ENCODE results near the gene ATG14. TPM values are rescaled to one million over a fixed set of nuclear protein-coding genes. Genes with fewer than 3 reads are reported as not detected.

Gene ATG14
- total RNA-seq, 4 donors from 2014 or later = 10.3 to 18.9 (median 13.9) TPM

DNA sequence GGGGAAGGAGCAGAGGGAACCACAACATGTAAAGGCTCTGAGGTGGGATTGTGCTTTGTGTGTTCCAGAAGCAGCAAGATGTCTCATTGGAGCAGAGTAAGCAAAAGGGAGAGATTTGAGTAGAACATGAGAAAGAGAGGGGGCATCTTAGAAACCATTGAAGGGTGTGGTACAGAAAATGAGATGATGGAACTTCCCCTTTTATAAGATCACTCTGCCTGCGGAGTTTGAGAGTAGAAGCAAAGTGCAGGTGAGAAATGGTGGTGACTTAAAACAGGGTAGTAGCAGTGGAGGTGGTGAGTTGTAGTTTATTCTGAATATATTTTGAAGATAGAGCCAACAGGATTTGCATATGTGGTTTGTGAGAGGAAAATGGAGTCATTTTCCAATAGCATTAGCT, 84.5 kb downstream of the ATG14 start:
- Histone ChIP-seq H3K27me3 (no peaks in the 10 kb centered on the region), H3K27ac (no peak overlapping the region), H3K4me3 (no peak overlapping the region), H3K9me3 (no peaks in the 10 kb centered on the region), H3K4me1 (peaks cover 0 to 3% (median under 1%) of the 10 kb centered on the region in 4 donors), H3K36me3 (no peaks in the 10 kb centered on the region)
- no peak for DNase-seq
- TF ChIP-seq, protein P1, sequence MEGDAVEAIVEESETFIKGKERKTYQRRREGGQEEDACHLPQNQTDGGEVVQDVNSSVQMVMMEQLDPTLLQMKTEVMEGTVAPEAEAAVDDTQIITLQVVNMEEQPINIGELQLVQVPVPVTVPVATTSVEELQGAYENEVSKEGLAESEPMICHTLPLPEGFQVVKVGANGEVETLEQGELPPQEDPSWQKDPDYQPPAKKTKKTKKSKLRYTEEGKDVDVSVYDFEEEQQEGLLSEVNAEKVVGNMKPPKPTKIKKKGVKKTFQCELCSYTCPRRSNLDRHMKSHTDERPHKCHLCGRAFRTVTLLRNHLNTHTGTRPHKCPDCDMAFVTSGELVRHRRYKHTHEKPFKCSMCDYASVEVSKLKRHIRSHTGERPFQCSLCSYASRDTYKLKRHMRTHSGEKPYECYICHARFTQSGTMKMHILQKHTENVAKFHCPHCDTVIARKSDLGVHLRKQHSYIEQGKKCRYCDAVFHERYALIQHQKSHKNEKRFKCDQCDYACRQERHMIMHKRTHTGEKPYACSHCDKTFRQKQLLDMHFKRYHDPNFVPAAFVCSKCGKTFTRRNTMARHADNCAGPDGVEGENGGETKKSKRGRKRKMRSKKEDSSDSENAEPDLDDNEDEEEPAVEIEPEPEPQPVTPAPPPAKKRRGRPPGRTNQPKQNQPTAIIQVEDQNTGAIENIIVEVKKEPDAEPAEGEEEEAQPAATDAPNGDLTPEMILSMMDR (IDR thresholded peaks at IDR 0.05) = no peak
- TF ChIP-seq POLR2A (IDR thresholded peaks at IDR 0.05) = no peak

DNA sequence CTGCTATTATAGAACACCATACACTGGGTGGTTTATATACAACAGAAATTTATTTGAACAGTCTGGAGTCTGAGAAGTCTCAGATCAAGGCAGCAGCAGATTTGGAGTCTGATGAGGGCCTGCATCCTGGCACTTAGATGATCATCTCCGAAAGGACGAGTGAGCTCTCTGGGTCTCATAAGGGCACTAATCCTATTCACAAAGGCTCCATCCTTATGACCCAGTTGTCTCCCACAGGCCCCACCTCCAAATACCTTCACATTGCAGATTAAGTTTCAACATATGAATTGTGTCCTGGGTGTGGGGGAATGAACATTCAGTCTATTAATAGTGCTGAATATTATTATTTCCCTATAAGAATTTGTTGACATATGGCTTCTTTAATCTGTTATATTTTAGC, 86.8 kb downstream of the ATG14 start:
- TF ChIP-seq POLR2A (IDR thresholded peaks at IDR 0.05) = no peak
- TF ChIP-seq, protein P1 (IDR thresholded peaks at IDR 0.05) = no peak
- no peaks in the 10 kb centered on the region for H3K36me3 ChIP-seq
- DNase-seq = no peak
- no peaks in the 10 kb centered on the region for H3K27me3 ChIP-seq
- H3K4me1 ChIP-seq = peaks cover 0 to 3% (median 0%) of the 10 kb centered on the region in 4 donors
- no peak overlapping the region for H3K4me3 ChIP-seq
- no peaks in the 10 kb centered on the region for H3K9me3 ChIP-seq
- no peak overlapping the region for H3K27ac ChIP-seq

DNA sequence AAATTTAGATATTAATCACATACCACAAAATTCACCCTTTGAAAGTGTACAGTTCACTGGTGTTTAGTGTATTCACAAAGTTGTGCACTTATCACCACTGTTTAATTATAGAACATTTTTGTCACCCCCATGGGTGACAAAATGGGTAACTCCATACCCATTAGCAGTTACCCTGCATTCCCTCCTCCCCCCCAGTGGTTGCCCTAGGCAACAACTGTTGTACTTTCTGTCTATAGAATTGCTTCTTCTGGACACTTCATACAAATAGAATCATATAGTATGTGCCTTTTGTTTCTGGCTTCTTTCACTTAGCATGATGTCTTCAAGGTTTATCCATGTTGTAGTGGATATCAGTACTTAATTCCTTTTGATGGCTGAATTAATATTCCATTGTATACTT, 87.7 kb downstream of the ATG14 start:
- Histone ChIP-seq H3K27ac (no peak overlapping the region), H3K27me3 (no peaks in the 10 kb centered on the region), H3K4me1 (peaks cover 0 to 3% (median 0%) of the 10 kb centered on the region in 4 donors), H3K36me3 (no peaks in the 10 kb centered on the region), H3K9me3 (no peaks in the 10 kb centered on the region), H3K4me3 (no peak overlapping the region)
- TF ChIP-seq, protein P1 (IDR thresholded peaks at IDR 0.05) = no peak
- no peak for TF ChIP-seq POLR2A (IDR thresholded peaks at IDR 0.05)
- no peak for DNase-seq

DNA sequence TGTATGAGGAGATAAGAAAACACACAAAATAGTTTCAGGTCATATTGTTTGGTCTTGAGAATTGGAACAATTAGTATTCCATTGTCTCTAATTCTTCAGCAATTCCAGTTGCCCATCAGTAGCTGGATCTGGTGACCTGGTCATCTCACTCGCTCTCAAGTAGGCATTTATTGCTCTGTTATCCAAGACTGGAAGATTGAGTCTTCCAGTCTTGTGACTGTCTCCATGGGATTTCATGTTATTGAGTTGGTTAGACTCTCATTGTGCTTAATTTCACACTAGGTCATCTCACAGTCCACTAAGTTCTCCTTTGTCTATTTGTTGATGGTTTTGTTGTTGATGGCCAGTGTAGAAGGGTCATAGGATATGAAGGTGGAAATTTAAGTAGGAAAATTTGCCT, 92.9 kb downstream of the ATG14 start:
- no peak overlapping the region for H3K4me3 ChIP-seq
- H3K36me3 ChIP-seq = no peaks in the 10 kb centered on the region
- H3K27ac ChIP-seq = peak overlapping the region in 2 of 4 donors; percentile 6 to 12
- TF ChIP-seq POLR2A (IDR thresholded peaks at IDR 0.05) = no peak
- TF ChIP-seq, protein P1 (IDR thresholded peaks at IDR 0.05) = no peak
- no peak for DNase-seq
- no peaks in the 10 kb centered on the region for H3K9me3 ChIP-seq
- H3K27me3 ChIP-seq = no peaks in the 10 kb centered on the region
- H3K4me1 ChIP-seq = peaks cover 0 to 22% (median 0%) of the 10 kb centered on the region in 4 donors

DNA sequence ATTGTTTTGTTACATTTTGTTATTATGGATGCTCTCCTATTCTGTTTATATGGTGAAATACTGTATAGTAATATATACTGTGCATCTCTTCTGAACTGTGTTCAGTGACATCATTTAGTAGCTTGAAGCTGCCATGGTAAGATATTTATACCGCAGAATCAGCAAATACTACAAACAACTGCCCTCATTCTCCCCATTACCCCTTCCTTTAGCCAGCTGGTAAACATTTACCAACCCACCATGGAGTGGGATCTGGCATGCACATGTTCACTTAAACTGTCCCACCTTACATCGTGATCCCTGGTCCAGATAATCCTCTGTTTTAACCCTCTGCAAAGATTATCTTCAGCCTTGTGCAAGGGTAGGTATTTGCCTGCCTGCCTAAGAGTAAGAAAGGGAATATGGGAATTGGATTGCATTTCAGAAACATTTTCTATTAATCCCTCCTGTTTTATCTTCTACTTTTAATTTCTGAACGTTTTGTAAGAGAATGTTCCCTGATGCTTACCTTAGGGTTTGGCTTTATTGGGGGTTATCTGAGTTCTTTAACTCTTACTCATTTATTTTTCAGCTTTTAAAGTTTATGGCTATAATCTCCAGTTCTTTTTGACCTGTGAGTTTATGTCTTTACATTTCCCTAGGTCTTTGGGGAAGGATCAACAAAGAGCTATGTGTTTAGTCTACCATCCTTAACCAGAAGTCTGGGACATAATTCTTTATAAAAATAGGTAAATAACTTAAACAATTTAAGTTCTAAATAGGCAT, 93.9 kb downstream of the ATG14 start:
- no peak overlapping the region for H3K4me3 ChIP-seq
- H3K9me3 ChIP-seq = peaks cover 0 to 2% (median under 1%) of the 10 kb centered on the region in 4 donors
- H3K36me3 ChIP-seq = no peaks in the 10 kb centered on the region
- H3K27me3 ChIP-seq = no peaks in the 10 kb centered on the region
- peaks cover 0 to 22% (median 0%) of the 10 kb centered on the region in 4 donors for H3K4me1 ChIP-seq
- H3K27ac ChIP-seq = peak overlapping the region in 3 of 4 donors; percentile 16 to 83 (median 67)
- TF ChIP-seq, protein P1 (IDR thresholded peaks at IDR 0.05) = no peak
- no peak for TF ChIP-seq POLR2A (IDR thresholded peaks at IDR 0.05)
- no peak for DNase-seq

Measured in Peyer's patch (tissue), 4 donors.